ENCODE data around the gene PREB.

DNA sequence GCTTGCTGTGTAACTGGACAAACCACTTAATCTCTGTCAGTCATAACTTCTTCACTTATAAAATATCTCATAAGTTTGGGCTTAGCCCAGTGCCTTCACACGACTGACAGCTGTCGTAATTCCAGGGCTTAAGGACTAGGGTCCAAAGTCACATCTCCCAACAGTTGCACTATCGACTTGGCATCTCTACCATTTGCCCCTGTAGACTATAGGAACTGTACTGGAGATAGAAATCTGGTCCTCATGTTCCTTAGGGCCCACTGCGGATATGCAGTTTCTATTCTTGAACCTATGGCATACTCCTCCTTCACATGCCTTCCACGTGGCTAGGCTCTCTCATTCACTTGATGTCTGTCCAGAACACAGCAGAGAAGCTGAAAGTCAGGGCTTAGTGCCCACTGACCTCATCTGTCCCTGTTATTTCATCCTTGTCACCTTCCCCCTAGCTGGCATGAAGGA lies 8.2 kb downstream of the PREB start:
- TF ChIP-seq, protein P1, sequence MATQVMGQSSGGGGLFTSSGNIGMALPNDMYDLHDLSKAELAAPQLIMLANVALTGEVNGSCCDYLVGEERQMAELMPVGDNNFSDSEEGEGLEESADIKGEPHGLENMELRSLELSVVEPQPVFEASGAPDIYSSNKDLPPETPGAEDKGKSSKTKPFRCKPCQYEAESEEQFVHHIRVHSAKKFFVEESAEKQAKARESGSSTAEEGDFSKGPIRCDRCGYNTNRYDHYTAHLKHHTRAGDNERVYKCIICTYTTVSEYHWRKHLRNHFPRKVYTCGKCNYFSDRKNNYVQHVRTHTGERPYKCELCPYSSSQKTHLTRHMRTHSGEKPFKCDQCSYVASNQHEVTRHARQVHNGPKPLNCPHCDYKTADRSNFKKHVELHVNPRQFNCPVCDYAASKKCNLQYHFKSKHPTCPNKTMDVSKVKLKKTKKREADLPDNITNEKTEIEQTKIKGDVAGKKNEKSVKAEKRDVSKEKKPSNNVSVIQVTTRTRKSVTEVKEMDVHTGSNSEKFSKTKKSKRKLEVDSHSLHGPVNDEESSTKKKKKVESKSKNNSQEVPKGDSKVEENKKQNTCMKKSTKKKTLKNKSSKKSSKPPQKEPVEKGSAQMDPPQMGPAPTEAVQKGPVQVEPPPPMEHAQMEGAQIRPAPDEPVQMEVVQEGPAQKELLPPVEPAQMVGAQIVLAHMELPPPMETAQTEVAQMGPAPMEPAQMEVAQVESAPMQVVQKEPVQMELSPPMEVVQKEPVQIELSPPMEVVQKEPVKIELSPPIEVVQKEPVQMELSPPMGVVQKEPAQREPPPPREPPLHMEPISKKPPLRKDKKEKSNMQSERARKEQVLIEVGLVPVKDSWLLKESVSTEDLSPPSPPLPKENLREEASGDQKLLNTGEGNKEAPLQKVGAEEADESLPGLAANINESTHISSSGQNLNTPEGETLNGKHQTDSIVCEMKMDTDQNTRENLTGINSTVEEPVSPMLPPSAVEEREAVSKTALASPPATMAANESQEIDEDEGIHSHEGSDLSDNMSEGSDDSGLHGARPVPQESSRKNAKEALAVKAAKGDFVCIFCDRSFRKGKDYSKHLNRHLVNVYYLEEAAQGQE (IDR thresholded peaks at IDR 0.05; ENCODE audit: insufficient read depth in 1 of 2, low read depth in 2 of 2, low read length in 2 of 2) = no peak
- TF ChIP-seq TAF1 (IDR thresholded peaks at IDR 0.05; ENCODE audit: borderline replicate concordance, insufficient read depth, low read length) = no peak

All from PFSK-1 (cell line).